DND-41 (cell line): Measurements from ENCODE around the gene TPM1.

Experiments used
- ATAC-seq: fragments of 200-7000 bp; cut with Tn5 transposase; 3 replicates; pipeline ENCODE4 v1.9.1; 2021; ENCODE audit warnings: low read depth; ENCODE audit not compliant: insufficient read depth
- DNase-seq: peaks from one replicate; pipeline ENCODE4 v3.0.0-alpha.2; 2020
- H2AFZ ChIP-seq: 2 replicates; pipeline ENCODE4 v1.6.0; 2012; ENCODE audit warnings: low read depth, low read length
- H3K27ac ChIP-seq: 2 replicates; pipeline ENCODE4 v1.5.1; 2012; ENCODE audit warnings: low read length, inconsistent platforms
- H3K27me3 ChIP-seq: fragments of 200-600 bp; sonication (generic); 2 replicates; pipeline ENCODE4 v1.6.0; 2012; ENCODE audit warnings: low read length, mild to moderate bottlenecking, inconsistent platforms; ENCODE audit not compliant: insufficient read depth, poor library complexity
- H3K36me3 ChIP-seq: 2 replicates; pipeline ENCODE4 v1.5.1; 2012; ENCODE audit warnings: low read length, inconsistent platforms; ENCODE audit not compliant: insufficient read depth
- H3K4me1 ChIP-seq: 2 replicates; pipeline ENCODE4 v1.5.1; 2012; ENCODE audit warnings: mild to moderate bottlenecking, low read length; ENCODE audit not compliant: insufficient read depth
- H3K4me2 ChIP-seq: 2 replicates; pipeline ENCODE4 v1.6.0; 2012; ENCODE audit warnings: mild to moderate bottlenecking, moderate library complexity, low read length, inconsistent platforms; ENCODE audit not compliant: insufficient read depth
- H3K4me3 ChIP-seq, 2 experiments: fragments of 200-600 bp in 1 of 2; shearing (Covaris generic) in 1 of 2; 2 replicates each; pipeline ENCODE4 v1.5.1; 2012 to 2016; ENCODE audit warnings: inconsistent platforms in 2 of 2, low read length in 2 of 2, mild to moderate bottlenecking in 2 of 2, low read depth in 1 of 2, moderate library complexity in 1 of 2
- H3K79me2 ChIP-seq: 2 replicates; pipeline ENCODE4 v1.6.0; 2012; ENCODE audit warnings: low read length, inconsistent platforms; ENCODE audit not compliant: insufficient read depth
- H3K9ac ChIP-seq: 2 replicates; pipeline ENCODE4 v1.6.0; 2012; ENCODE audit warnings: low read depth, mild to moderate bottlenecking, inconsistent platforms, low read length, moderate library complexity
- H3K9me3 ChIP-seq: 2 replicates; pipeline ENCODE4 v1.5.1; 2012; ENCODE audit warnings: low read length, moderate library complexity, mild to moderate bottlenecking, inconsistent platforms; ENCODE audit not compliant: insufficient read depth, severe bottlenecking
- H4K20me1 ChIP-seq: 2 replicates; pipeline ENCODE4 v1.6.0; 2012; ENCODE audit warnings: low read length; ENCODE audit not compliant: insufficient read depth
- CTCF ChIP-seq: IDR thresholded peaks from 2 replicates; pipeline ENCODE4 v1.5.1; 2012; ENCODE audit warnings: borderline replicate concordance, low read length, moderate library complexity, mild to moderate bottlenecking; ENCODE audit not compliant: poor library complexity, severe bottlenecking; ENCODE audit errors: extremely low read depth
- EZH2 ChIP-seq: IDR thresholded peaks from 3 replicates; pipeline ENCODE4 v1.6.1; 2012; ENCODE audit warnings: borderline replicate concordance, low read depth, mild to moderate bottlenecking, moderate library complexity, low read length, inconsistent platforms; ENCODE audit not compliant: severe bottlenecking

The TPM1 gene

GRCh38 chr15:63089260-63090043 lies 46.9 kb downstream of the TPM1 start:
- no peaks in the 10 kb centered on the region for H3K79me2 ChIP-seq
- no peaks in the 10 kb centered on the region for H3K9me3 ChIP-seq
- no peak overlapping the region for H3K4me2 ChIP-seq
- H3K9ac ChIP-seq = no peak overlapping the region
- no peak overlapping the region for H3K27ac ChIP-seq
- peak; percentile 49 for DNase-seq
- H3K36me3 ChIP-seq = no peaks in the 10 kb centered on the region
- no peak overlapping the region for H2AFZ ChIP-seq
- ATAC-seq = peak; percentile 74
- peaks cover 9% of the 10 kb centered on the region for H3K4me1 ChIP-seq
- no peaks in the 10 kb centered on the region; the same call in 1 of the 2 replicates for H4K20me1 ChIP-seq
- H3K4me3 ChIP-seq = no peak overlapping the region
- no peaks in the 10 kb centered on the region for H3K27me3 ChIP-seq
- TF ChIP-seq EZH2 = no peak
- TF ChIP-seq CTCF = no peak

DNA sequence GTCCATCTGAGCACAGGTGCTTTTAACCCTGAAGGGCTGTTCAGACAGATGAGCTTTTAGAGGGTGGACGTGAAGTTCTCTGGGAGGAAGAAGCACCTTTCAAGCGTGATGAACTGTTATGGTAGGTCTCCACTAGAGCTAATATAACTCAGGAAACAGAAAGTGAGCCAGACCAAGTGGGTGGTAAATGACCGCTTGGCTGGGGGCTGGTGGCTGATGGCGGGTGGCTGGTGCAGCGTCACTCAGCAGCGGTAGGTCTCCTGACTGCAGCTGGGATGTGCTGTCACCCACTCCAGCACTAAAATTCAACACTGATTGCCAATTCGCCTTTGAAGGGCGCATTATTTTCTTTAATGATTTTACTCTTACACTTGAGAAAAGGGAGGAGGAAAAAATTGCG lies 47.9 kb downstream of the TPM1 start:
- DNase-seq = no peak
- no peak overlapping the region for H3K9ac ChIP-seq
- no peak overlapping the region for H3K27ac ChIP-seq
- no peaks in the 10 kb centered on the region for H3K79me2 ChIP-seq
- H3K4me1 ChIP-seq = peaks cover 9% of the 10 kb centered on the region
- H3K4me2 ChIP-seq = no peak overlapping the region
- no peaks in the 10 kb centered on the region for H3K27me3 ChIP-seq
- ATAC-seq = no peak
- no peak overlapping the region for H3K4me3 ChIP-seq
- no peak for TF ChIP-seq CTCF
- TF ChIP-seq EZH2 = no peak
- H3K9me3 ChIP-seq = no peaks in the 10 kb centered on the region
- H4K20me1 ChIP-seq = no peaks in the 10 kb centered on the region; the same call in 1 of the 2 replicates
- H2AFZ ChIP-seq = no peak overlapping the region
- no peaks in the 10 kb centered on the region for H3K36me3 ChIP-seq

GRCh38 chr15:63090887-63091286 lies 48.3 kb downstream of the TPM1 start:
- H3K27ac ChIP-seq = no peak overlapping the region
- no peak for ATAC-seq
- no peak overlapping the region for H3K4me2 ChIP-seq
- H3K9me3 ChIP-seq = no peaks in the 10 kb centered on the region
- no peak overlapping the region for H2AFZ ChIP-seq
- H4K20me1 ChIP-seq = no peaks in the 10 kb centered on the region; the same call in 1 of the 2 replicates
- TF ChIP-seq CTCF = no peak
- TF ChIP-seq EZH2 = no peak
- DNase-seq = no peak
- no peak overlapping the region for H3K9ac ChIP-seq
- H3K4me1 ChIP-seq = peaks cover 9% of the 10 kb centered on the region
- no peak overlapping the region for H3K4me3 ChIP-seq
- H3K79me2 ChIP-seq = no peaks in the 10 kb centered on the region
- H3K36me3 ChIP-seq = no peaks in the 10 kb centered on the region
- H3K27me3 ChIP-seq = no peaks in the 10 kb centered on the region
